HUES6 (cell line): Measurements from ENCODE around the gene STK39.

Source experiments
- H3K27ac ChIP-seq: 2 replicates; pipeline ENCODE4 v1.7.0; 2013; ENCODE audit warnings: low read depth, mild to moderate bottlenecking, low read length, inconsistent platforms
- H3K27me3 ChIP-seq: 2 replicates; pipeline ENCODE4 v1.6.1; 2013; ENCODE audit warnings: low read length; ENCODE audit not compliant: control insufficient read depth, insufficient read depth
- H3K36me3 ChIP-seq: 2 replicates; pipeline ENCODE4 v1.6.1; 2013; ENCODE audit warnings: low read length; ENCODE audit not compliant: control insufficient read depth, insufficient read depth
- H3K4me1 ChIP-seq: 2 replicates; pipeline ENCODE4 v1.6.1; 2013; ENCODE audit warnings: low read length; ENCODE audit not compliant: control insufficient read depth, insufficient read depth
- H3K4me3 ChIP-seq: 2 replicates; pipeline ENCODE4 v1.5.1; 2013; ENCODE audit warnings: low read depth, low read length
- H3K9ac ChIP-seq: one replicate; pipeline ENCODE4 v1.6.1; 2013; ENCODE audit warnings: mild to moderate bottlenecking, low read length
- H3K9me3 ChIP-seq: 2 replicates; pipeline ENCODE4 v1.6.1; 2013; ENCODE audit warnings: low read depth, low read length; ENCODE audit not compliant: control insufficient read depth, insufficient read depth

Gene STK39

GRCh38 chr2:168143813-168144212 is 103.6 kb downstream of the STK39 start:
- Histone ChIP-seq H3K27me3 (no peaks in the 10 kb centered on the region), H3K27ac (no peak overlapping the region), H3K4me3 (no peak overlapping the region), H3K9ac (no peak overlapping the region), H3K9me3 (no peaks in the 10 kb centered on the region), H3K4me1 (no peaks in the 10 kb centered on the region), H3K36me3 (no peaks in the 10 kb centered on the region)

DNA sequence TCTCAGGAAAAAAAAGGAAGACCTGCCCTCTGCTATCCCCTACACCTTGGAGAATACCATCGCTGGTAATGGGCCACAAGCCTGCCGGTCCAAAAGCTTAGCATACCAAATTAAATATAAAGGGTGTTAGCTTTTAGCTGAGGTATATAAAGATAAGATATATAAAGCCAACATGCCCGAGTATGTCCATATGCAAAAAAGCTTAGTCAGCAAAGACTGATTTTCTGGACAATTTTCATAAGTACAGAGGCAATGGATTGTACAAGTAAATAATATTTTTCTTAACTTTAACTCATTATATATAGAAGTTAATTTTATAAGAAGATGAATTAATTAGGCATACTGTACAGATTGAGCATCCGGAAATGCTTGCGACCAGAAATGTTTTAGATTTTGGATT is 106.5 kb downstream of the STK39 start:
- no peak overlapping the region for H3K4me3 ChIP-seq
- no peak overlapping the region for H3K27ac ChIP-seq
- H3K4me1 ChIP-seq = peaks cover 21% of the 10 kb centered on the region
- no peaks in the 10 kb centered on the region for H3K27me3 ChIP-seq
- H3K9ac ChIP-seq = no peak overlapping the region
- H3K9me3 ChIP-seq = no peaks in the 10 kb centered on the region
- H3K36me3 ChIP-seq = no peaks in the 10 kb centered on the region

GRCh38 chr2:168139852-168140251 is 107.5 kb downstream of the STK39 start:
- Histone ChIP-seq H3K9ac (no peak overlapping the region), H3K4me3 (no peak overlapping the region), H3K4me1 (peaks cover 21% of the 10 kb centered on the region), H3K27me3 (no peaks in the 10 kb centered on the region), H3K27ac (no peak overlapping the region), H3K9me3 (no peaks in the 10 kb centered on the region), H3K36me3 (no peaks in the 10 kb centered on the region)

DNA sequence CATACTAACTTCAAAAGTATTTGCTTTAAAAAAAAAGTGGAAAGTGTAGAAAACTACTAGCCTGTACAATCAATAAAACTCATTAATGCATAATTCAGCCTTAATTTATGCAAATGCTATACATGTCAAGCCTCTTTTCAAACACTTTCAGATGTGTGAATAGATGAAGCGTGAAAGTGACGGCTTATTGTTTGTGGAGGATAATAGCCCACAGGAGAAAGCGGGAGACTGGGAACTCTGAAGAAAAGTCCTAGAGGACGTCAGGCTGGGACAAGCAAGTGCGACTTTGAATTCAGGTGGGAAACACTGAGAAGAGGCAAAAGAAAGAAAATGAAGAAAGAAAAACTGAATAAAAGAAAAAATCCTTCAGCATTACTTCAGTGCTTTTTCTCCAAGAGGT is 108.5 kb downstream of the STK39 start:
- H3K9ac ChIP-seq = no peak overlapping the region
- H3K27ac ChIP-seq = no peak overlapping the region
- no peak overlapping the region for H3K4me3 ChIP-seq
- no peaks in the 10 kb centered on the region for H3K27me3 ChIP-seq
- peaks cover 21% of the 10 kb centered on the region for H3K4me1 ChIP-seq
- H3K36me3 ChIP-seq = no peaks in the 10 kb centered on the region
- H3K9me3 ChIP-seq = no peaks in the 10 kb centered on the region

GRCh38 chr2:168138374-168138773 is 109.0 kb downstream of the STK39 start:
- H3K27me3 ChIP-seq = no peaks in the 10 kb centered on the region
- no peak overlapping the region for H3K27ac ChIP-seq
- no peak overlapping the region for H3K4me3 ChIP-seq
- peaks cover 21% of the 10 kb centered on the region for H3K4me1 ChIP-seq
- H3K36me3 ChIP-seq = no peaks in the 10 kb centered on the region
- no peak overlapping the region for H3K9ac ChIP-seq
- no peaks in the 10 kb centered on the region for H3K9me3 ChIP-seq

DNA sequence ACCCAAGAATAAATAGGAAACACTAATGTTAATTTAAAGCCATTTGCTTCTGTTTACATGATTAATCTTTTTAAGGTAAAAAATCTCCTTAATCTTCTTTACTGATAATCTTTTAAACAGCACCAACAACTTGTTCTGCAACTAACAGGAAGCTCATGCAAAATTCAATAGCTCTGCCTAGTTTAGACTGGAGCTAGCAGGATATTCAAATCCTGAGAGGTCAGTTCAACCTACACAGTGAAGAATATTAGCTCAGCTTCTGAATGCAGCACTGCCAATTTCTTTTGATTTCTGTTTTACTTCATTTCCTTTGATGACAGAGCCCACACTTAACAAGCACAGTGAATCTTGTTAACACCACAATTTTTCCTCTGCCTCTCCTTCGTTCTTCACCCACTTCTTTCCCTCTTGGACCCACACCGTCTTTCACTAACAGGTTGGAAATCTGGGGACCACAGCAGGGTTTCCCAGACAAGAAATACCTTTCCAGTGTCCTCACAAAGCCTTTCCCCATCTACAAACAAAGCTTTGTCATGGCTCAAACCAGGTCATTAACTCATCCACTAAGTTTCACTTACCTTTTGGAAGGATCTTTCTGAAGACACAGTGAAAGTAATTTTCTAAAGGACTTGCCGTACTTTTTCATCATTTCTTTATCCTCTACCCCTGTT is 109.8 kb downstream of the STK39 start:
- no peak overlapping the region for H3K4me3 ChIP-seq
- no peaks in the 10 kb centered on the region for H3K36me3 ChIP-seq
- no peaks in the 10 kb centered on the region for H3K27me3 ChIP-seq
- peak overlapping the region; percentile 39; the same call in 1 of the 2 replicates for H3K27ac ChIP-seq
- no peak overlapping the region for H3K9ac ChIP-seq
- H3K9me3 ChIP-seq = no peaks in the 10 kb centered on the region
- H3K4me1 ChIP-seq = peaks cover 21% of the 10 kb centered on the region

GRCh38 chr2:168136392-168136977 is 110.9 kb downstream of the STK39 start:
- Histone ChIP-seq H3K9ac (no peak overlapping the region), H3K4me1 (peaks cover 25% of the 10 kb centered on the region), H3K4me3 (no peak overlapping the region), H3K27me3 (no peaks in the 10 kb centered on the region), H3K27ac (no peak overlapping the region), H3K36me3 (no peaks in the 10 kb centered on the region), H3K9me3 (no peaks in the 10 kb centered on the region)

GRCh38 chr2:168135630-168136029 is 111.8 kb downstream of the STK39 start:
- Histone ChIP-seq H3K36me3 (no peaks in the 10 kb centered on the region), H3K4me3 (no peak overlapping the region), H3K9ac (no peak overlapping the region), H3K27ac (no peak overlapping the region), H3K27me3 (no peaks in the 10 kb centered on the region), H3K9me3 (no peaks in the 10 kb centered on the region), H3K4me1 (peaks cover 25% of the 10 kb centered on the region)

DNA sequence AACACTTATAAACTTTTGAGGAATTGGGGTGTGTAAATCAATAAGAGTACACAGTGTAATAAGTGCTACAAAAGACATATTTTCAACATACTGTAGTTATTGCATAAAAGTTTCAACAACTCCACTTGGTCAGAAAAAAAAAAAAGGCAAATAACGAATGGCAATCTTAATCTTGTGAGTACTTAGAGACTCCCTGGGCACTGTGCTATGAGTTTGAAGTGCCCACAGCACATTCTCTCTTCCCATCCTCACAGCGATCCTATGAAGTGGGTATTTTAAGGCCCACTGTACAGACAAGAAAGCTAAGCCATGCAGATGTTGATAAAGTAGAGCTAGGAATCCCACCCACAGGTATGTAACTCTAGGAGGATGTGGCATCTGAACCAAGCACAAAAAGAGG is 112.3 kb downstream of the STK39 start:
- Histone ChIP-seq H3K27ac (no peak overlapping the region), H3K4me1 (peaks cover 25% of the 10 kb centered on the region), H3K9ac (no peak overlapping the region), H3K4me3 (no peak overlapping the region), H3K27me3 (no peaks in the 10 kb centered on the region), H3K36me3 (no peaks in the 10 kb centered on the region), H3K9me3 (no peaks in the 10 kb centered on the region)

GRCh38 chr2:168134485-168134884 is 112.9 kb downstream of the STK39 start:
- H3K9me3 ChIP-seq = no peaks in the 10 kb centered on the region

DNA sequence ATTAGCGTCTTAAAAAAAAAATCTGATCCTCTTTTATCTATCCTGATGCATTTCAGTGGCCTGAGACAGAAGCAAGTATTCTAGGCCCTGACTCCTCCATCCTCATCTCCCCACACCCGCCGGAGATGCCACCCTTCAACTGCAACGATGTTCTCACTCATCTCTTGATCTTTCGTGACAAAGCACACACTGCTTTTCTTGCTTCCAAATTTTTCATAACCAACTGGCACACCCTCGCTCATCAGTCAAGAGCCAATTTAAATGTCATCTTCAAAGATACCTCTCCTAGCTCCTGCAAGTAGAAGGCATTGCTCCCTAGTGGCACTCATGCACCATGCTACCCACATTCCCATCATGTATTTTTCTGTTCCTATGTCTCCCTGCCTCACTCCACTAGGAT is 115.0 kb downstream of the STK39 start:
- H3K4me1 ChIP-seq = peaks cover 14% of the 10 kb centered on the region; the same call in 1 of the 2 replicates
- H3K36me3 ChIP-seq = no peaks in the 10 kb centered on the region
- no peaks in the 10 kb centered on the region for H3K27me3 ChIP-seq
- no peak overlapping the region for H3K27ac ChIP-seq
- H3K9ac ChIP-seq = no peak overlapping the region
- H3K4me3 ChIP-seq = no peak overlapping the region
- H3K9me3 ChIP-seq = no peaks in the 10 kb centered on the region

More at GRCh38 chr2:168134485-168134884, 112.9 kb downstream of the STK39 start:
- no peaks in the 10 kb centered on the region for H3K36me3 ChIP-seq
- no peak overlapping the region for H3K4me3 ChIP-seq
- no peak overlapping the region for H3K27ac ChIP-seq
- no peak overlapping the region for H3K9ac ChIP-seq
- peaks cover 25% of the 10 kb centered on the region for H3K4me1 ChIP-seq
- H3K27me3 ChIP-seq = no peaks in the 10 kb centered on the region
